HG03196 (cell line): ENCODE measurements around the gene MRTFA.
A peak's percentile ranks its signal among the peaks of the same experiment; 100 is the strongest.

Source experiments
- ATAC-seq: cut with Tn5 transposase; IDR thresholded peaks from one replicate; pipeline ENCODE4 v1.9.1; 2021; ENCODE audit not compliant: unreplicated experiment

MRTFA gene

DNA sequence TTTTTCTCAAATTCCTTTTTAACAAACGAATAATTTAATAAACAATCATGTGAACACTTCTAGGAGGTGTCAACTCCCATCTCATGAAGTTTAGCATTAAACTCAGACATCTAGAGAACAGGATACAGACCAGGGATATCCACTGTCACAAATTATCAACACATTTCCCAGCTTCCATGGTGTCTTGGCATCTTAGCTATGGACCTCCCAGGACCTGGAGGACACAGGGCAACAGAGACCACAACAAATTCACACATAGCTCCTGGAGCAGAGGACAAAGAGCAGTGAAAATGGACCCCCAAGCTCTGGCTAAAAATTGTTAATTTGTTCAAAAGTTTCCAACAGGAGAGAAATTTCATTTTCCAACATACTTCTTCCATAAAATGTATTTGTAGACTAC lies 163.9 kb downstream of the MRTFA start:
- no peak for ATAC-seq

DNA sequence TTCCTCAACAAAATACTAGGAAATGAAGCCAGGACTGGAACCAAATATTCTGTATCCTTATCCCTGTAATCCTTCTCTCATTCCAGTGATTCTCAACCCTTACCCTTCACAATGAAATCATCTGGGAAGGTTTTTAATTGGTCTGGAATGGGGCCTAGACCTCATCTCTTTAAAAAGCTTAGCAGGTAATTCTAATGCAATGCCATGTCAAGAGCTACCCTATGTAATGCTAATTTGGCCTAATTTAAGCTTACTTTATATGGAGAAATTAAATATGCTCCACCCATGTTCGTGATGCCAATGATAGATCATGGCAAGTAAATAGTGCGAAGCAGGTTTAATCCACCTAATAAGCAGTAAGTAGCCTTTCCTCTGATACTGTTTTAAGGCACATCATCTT lies 164.5 kb downstream of the MRTFA start:
- no peak for ATAC-seq

DNA sequence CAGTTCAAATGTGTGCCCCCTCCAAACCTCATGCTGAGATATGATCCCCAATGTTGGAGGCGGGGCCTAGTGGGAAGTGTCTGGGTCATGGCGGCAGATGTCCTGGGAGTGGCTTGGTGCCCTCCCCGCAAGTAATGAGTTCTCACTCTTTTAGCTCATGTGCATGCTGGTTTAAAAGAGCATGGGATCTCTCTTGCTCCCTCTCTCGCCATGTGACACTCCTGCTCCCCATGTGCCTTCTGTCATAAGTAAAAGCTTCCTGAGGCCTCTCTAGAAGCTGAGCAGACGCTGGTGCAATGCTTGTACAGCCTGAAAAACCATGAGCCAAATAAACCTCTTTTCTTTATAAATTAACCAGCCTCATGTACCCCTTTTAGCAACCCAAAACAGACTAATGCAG lies 167.3 kb downstream of the MRTFA start:
- no peak for ATAC-seq

DNA sequence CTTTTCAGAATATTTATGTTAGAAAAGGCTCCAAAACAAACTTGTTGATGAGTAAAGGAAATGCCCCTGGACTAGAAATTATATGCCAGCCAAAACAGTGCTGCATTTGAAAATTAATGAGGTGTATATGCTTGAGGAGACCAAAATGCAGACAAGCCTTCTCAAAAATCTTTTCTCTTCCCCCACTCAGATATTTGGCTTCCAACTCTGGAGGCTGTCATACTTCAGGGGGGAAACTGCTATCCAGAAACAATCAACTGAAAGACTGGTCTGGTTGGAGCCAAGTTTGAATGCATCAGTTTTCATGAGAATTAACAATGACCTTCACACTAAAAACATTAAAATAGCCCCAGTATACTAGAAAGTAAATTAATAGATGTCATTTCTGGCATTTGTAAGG lies 167.9 kb downstream of the MRTFA start:
- ATAC-seq, result no peak

DNA sequence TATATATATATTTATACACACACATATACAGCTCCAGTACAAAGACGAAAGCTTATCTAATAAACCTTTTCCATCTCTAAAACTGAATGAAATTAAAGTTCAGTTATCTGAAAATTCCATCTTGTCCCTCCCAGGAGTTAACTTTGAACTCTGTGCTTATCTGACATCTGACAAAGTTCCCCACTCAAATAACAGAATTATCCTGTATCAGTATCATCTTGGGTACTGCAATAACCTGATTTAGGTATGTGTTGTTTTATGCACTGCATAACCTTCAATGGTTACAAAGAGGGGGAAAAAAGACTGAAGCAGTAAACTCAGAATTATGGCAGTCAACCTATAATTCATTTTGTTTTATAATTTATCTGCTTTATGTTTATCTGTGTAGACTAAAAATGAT lies 169.5 kb downstream of the MRTFA start:
- ATAC-seq, result no peak

DNA sequence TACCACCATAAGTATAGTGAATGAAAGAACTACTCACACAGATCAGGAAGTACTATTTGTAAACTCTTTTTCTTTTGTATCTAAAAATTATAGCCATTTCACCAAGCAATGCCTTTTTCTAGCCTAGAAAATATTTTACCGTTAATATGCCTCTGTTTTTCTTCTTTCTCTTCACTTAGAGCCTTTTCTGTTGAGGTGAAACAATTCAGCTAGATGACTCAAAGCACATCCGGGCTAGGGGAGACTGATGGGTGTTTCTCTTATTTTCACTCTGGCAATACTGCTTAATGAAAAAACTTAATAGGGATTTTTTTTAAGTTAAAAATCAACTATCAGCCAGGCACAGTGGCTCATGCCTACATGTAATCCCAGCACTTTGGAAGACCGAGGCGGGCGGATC lies 172.8 kb downstream of the MRTFA start:
- ATAC-seq, result no peak

DNA sequence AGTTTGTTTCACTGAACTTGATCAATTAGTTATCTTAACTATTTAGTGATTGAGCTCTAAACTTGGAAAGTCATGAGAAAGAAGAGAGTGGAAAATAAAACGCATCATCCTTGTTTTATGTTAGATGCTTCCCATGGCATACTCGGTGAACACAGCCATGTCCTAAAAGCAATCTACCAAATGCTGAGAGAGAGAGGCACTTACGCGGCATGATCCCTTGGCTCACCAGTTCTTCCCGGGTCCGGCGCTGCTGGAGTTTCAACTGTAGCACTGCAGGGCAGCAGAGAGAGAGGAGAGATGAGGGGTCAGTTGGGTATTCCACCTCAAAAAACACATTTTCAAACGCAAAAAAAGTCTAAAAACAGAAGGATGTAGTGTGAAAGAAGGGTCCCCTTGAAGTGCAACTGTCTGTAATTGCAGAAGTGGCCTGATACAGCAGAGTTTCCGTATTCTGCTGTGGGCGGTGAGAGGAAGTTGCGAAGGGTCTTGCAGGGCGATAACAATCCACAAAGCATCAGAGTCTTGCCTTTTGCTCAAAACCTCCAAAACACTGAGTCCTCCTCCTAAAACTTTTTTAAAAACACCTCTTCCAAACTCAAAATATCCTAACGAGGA lies 173.4 kb downstream of the MRTFA start:
- ATAC-seq, result no peak

DNA sequence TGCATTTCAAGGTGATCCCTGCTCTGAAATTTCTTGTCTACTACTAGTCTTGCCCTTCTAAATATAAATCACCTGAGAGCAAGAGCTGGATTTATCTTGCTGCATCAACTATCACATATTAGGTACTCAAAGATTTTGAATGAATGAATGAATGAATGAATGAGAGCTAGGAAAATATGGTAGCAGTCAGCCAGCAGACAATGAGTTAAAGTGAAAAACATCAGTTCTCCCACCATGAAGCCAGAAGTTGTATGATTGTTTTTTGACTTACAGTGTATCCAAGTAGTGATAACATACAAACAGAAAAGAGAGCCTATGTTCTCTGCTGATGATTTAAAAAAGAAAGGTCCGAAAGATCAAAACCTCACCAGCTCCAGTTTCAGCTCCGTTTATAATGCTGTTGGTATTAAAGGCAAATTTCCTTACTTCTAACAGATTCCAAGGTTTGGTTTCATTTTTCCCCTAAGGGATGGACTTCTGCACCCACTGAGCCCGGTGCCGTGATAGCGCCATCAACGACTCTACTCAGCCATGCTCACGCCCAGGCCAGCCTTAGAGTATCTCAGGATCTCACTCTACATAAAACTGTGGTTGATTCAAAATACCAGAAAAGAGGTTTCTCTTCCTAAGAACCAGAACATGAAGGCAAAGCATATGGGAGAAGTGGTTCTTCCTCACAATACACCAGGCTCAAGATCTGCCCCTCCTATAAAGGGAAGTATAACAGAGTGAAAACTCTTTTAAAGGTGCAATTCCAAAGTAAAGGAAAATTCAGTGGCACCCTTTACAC lies 174.1 kb downstream of the MRTFA start:
- ATAC-seq, result no peak

DNA sequence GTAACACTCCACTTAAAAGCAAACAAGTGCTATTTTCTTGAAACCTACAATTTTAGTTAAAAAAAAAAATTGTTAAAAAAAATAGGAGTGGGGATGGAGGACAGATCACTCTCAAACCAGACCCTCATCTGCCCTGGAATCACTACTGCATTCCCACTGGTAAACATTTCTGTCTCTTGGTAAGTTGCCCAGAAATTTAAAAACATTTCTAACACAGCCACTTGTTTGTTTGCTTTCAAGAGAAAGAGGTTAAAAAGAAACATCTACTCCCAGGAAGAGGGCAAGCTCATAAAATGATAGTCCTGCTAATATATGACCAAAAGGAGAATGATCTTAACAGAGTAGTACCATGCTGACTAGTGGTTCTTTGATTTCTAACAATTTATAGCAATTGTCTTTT lies 182.8 kb downstream of the MRTFA start:
- ATAC-seq, result no peak

DNA sequence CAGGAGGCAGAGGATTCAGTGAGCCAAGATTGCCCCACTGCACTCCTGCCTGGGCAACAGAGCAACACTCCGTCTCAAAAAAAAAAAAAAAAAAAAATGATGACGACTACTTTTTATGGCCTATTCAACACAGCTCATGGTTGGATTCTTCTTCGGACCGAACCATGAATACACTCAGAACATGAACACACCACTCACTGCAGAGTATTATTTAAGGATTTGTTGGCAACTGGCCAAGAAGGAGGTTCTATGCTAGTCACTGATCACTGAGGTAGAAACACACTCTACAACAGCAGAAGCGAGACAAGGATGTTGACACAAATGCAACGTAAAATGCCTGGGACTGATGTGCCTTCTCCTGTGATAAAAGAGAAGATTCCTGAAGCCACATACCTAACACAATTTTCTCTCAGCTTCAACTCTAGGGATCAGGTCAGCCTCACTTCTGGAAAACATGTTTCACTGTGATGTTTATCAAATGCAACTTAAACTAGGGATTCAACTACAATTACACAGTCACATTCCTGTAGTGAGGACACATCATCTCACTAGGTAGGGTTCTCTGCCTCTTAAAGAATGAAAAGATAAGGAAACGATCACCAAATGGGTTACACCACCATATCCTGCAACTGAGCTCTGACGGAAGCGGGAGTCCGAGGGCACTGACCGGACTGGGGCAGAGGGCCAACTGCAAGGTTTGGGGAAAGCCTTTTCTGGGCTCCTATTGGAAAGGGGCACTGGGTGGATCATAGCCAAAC lies 183.6 kb downstream of the MRTFA start:
- ATAC-seq, result no peak

DNA sequence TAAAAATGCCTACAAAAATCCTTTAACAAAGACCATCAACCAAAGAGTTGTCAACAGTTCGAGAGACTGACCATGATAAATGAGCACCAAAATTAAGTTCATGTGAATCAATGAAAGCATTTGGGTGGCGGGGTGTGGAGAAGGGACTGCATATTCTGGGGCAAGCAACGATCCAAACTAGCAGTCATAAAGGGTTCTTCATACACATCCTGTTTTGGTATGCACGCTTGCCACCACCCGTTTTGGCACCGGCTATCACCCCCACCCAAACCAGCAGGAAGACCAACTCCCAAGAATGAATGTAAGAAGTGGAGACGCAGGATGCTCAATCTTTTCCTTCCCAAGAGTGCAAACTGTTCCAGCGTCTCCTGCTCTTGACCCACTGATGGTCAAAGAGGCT lies 185.3 kb downstream of the MRTFA start:
- no peak for ATAC-seq

DNA sequence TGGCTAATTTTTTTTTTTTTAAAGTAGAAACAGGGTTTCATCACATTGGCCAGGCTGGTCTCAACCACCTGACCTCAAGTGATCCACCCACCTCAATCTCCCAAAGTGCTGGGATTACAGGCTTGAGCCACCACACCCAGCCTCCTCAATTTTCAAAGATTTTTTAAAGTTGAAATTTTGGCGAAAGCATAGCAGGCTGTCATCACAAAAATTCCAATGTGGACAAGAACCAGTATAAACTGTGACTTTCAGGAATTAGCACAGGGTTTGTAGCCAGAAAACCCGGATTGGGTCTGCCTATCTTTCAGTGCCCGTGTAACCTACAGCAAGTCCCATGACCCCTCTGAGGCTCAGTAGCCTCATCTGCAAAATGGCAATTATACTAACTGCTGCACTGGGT lies 185.9 kb downstream of the MRTFA start:
- no peak for ATAC-seq

DNA sequence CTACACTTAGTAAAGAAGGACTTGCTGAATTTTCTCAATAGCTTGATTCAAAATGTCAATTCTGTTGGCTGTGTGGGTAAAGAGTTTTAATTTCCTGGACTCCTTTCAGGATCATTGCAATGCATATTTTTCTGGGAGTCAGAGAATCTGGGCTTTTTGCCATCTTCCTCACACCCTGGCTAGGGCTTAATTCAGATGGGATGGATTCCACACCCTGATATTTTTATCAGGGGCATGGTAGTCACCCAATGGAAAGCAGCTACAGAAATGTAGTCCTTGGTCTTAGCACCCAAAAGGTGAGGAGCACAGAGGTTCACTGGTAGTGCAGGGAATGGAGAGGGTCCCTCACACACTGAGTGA lies 186.9 kb downstream of the MRTFA start:
- ATAC-seq, result no peak

DNA sequence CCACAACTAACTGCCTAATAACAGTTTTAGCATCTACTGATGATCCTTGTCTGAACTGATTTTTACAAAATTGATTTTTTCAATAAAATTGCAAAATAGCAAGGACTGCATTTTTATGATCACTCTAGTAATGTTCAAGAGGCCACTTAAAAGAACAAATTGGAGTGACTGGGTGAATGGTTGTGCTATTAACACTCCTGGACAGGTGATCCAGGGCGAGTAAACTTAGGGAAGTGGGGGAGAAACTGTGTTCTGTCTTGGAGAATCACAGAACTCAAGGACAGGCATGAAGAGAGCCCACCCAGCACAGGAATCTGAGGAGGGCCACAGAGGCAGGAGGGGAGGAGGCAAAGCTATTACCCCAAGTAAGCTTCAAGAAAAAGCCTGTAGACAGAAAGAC lies 190.3 kb downstream of the MRTFA start:
- ATAC-seq, result no peak

DNA sequence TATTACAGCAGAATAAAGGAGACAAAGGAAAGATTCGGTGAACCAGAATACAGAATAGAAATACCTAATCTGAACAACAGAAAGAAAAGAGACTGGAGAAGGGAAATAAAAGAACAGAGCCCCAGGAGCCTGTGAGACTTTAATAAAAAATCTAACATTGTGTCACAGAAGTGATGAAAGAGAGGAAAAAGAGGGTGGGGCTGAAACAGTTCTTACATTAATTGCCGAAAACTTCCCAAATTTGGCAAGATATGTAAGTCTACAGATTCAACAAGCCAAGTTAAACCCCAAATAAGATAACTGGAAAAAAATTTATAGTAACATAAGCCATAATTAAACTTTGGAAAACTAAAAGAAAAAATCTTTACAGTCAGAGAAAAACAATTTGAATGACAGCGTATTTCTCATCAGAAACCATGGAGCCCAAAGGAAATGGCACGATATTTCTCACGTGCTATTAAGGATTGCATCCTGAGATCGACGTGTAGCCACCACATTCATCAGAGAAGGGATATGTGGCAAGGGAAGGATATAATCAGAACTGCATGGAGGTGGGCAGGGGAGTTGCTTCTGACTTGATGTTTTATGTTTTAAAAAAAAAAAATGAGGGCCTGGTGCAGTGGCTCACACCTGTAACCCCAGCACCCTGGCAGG lies 192.2 kb downstream of the MRTFA start:
- ATAC-seq, result no peak

DNA sequence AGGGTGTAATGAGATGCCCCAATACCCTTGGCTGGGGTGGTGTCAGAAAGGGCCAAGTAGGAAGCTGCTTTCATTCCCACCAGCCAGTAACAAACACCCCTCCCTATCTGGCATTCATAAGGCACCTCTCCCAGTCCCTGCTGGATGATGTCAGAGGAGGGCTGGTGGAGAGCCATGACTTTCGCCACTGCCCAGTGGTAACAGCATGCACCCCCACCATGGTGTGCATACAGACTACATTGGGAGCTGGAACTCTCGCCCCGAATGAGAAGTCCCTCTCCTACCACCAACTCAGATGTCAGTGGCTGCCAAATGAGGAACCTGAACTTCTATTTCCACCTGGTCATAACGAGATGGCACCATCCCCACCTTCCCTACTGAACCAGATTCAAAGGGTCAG lies 192.8 kb downstream of the MRTFA start:
- no peak for ATAC-seq

DNA sequence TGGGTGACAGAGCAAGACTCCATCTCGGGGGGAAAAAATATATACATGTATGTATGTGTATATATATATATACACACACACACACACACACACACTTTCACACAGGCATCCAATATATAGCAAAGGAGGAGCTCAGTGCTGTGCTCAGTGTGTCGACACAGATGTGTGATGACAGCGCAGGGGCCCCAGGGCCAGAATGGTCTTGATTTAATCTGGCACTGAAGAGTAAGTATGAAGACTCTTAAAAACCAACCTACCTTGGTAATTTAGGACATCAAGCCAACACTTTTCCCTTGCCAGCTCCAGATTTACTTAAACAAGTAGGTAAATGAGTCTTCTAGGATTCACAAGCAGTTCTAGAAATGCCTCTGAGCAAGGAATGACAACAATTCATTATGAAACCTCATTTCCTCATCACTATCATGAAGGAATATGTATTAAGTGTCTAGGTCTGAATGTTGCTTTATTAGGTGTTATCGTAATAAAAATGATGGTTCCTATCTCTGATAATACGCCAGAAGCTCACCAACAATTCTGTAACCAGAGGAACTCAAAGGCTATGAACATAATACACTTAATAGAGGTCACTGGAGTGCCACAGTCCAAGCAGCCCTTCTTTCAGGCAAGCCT lies 194.6 kb downstream of the MRTFA start:
- no peak for ATAC-seq

DNA sequence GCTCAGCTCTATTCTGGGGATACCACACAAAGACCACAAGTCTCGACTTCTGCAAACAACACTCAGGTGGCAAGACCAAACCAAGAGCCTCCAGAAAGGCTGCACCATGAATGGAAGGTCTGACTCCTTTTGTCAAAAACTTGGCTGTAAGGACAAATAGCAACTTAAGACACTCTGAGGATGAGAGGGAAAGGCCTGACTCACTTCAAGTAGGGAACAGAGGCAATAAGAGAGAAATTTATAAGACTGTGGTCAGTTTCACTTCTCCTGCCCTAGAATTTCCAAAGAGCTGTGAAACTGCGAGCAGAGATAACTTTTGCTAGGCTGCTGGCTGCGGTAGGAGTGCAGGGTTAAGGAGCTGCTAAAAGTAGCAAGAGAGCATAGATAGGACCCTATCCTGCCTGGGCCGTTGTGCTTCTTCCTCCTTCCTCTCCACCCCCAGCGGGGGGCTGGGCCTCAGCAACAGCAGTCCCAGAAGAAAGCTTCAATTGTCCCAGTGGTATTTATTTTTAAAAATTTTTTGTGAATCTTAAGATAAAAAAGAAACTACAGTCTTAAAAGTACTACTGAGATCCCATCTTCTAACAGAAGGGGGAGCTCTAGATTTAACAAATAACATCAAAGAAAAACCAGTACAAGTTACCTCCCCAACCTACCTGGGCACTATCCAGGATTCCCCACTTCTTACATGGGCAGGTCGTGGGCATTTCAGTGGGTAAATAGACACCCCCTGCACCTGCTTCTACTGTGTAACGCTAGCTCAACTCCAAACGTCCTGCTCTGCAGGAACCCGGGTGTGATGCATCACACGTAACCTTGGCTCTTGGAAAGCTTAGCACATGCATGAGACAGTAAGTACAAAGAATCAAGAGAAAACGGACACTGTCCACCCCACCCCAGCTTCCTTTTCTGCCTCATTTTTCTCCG lies 199.8 kb downstream of the MRTFA start:
- peak; percentile 49 for ATAC-seq

DNA sequence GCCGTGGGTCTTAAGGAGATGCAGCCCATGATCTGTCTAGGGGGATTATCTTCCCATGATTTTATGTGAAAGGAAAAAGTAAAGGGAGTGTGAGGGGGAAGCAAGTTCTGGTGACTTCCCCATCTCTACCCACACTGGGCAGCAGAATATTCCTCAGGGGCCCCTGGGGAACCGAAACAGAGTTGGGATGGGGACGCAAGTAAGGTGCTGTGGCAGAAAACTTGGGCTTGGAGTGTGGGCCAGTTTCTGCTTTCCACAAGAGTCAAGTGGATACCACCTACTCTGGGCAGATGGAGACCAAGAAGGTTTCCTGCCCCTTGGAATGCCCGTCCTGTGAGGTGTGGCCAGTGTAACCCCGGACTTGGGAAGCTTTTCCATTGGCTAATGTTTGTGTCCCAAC lies 201.8 kb downstream of the MRTFA start:
- ATAC-seq, result no peak

DNA sequence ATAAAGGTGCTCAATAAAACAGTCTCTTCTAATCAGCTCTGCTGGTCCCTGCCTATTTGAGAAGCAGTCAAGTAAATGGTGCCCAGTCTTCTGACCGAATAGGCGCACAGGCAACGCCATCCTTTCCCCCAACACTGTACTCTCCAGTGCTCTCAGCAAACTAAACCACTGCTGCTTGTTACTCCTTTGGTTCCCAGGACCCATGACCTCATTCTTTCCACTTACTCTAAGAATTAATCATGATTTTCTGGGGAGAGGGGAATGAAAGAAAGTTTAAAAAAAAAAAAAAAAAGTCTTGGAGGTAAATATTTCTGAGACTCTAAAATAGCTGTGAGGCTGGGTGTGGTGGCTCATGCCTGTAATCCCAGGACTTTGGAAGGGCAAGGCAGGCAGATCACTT lies 202.4 kb downstream of the MRTFA start:
- no peak for ATAC-seq
